Epithelial cell of esophagus (primary cell): ENCODE measurements around the gene SCN2B.

ENCODE experiments used
- DNase-seq: peaks from one replicate; pipeline ENCODE4 v3.0.0; 2010; ENCODE audit warnings: low read depth
- H3K4me3 ChIP-seq: 2 replicates; pipeline ENCODE4 v1.5.1; 2011; ENCODE audit warnings: mild to moderate bottlenecking, low read length, control low read depth
- TF ChIP-seq, protein P1 (sequence below): IDR thresholded peaks from 2 replicates; pipeline ENCODE4 v1.5.1; 2011; ENCODE audit warnings: low read depth, mild to moderate bottlenecking, low read length, control low read depth, inconsistent platforms; ENCODE audit not compliant: insufficient read depth; ENCODE audit errors: missing control alignments

SCN2B gene, protein sequence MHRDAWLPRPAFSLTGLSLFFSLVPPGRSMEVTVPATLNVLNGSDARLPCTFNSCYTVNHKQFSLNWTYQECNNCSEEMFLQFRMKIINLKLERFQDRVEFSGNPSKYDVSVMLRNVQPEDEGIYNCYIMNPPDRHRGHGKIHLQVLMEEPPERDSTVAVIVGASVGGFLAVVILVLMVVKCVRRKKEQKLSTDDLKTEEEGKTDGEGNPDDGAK

DNA sequence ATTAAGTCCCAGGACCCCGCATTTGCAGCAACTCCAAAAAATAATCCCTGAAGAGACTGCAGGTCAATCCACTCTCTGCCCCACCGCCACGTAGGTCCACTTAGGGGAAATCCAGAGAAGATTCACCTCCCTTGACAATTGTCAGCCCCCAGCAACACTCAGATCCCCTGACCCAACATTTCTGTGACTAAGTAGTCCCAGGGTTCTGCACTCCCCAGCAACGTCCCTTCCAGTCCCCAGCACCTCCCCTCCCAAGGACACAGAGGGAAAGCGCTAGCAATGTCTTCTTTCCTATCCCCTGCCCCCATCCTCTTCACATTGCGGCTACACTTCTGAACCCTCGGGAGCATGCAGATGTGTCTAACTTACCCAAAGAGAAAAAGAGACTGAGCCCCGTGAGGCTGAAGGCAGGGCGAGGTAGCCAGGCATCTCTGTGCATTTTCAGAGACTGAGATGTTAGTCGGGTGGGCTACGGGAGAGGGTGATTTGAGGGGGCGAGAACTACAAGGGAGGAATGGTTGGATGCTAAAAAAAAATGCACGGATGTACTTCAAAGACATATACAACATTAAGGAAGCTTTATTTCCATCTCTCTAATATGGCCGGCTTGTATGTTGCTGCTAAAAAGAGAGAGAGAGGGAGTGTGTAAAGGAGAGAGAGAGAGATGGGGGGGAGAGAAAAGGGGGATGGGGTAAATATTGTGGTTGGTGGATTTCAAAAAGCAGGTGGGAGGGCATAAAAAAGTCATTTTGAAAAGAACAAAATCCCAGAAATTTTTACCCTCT, at the start of gene SCN2B:
SCN2B (minus strand) TSS at position 647 of the 785 bp plus-strand sequence; CDS start at position 439, 208 bp downstream.
- peak; percentile 49 for DNase-seq
- no peak within 1 kb of the TSS for H3K4me3 ChIP-seq
- TF ChIP-seq, protein P1, sequence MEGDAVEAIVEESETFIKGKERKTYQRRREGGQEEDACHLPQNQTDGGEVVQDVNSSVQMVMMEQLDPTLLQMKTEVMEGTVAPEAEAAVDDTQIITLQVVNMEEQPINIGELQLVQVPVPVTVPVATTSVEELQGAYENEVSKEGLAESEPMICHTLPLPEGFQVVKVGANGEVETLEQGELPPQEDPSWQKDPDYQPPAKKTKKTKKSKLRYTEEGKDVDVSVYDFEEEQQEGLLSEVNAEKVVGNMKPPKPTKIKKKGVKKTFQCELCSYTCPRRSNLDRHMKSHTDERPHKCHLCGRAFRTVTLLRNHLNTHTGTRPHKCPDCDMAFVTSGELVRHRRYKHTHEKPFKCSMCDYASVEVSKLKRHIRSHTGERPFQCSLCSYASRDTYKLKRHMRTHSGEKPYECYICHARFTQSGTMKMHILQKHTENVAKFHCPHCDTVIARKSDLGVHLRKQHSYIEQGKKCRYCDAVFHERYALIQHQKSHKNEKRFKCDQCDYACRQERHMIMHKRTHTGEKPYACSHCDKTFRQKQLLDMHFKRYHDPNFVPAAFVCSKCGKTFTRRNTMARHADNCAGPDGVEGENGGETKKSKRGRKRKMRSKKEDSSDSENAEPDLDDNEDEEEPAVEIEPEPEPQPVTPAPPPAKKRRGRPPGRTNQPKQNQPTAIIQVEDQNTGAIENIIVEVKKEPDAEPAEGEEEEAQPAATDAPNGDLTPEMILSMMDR = no peak

DNA sequence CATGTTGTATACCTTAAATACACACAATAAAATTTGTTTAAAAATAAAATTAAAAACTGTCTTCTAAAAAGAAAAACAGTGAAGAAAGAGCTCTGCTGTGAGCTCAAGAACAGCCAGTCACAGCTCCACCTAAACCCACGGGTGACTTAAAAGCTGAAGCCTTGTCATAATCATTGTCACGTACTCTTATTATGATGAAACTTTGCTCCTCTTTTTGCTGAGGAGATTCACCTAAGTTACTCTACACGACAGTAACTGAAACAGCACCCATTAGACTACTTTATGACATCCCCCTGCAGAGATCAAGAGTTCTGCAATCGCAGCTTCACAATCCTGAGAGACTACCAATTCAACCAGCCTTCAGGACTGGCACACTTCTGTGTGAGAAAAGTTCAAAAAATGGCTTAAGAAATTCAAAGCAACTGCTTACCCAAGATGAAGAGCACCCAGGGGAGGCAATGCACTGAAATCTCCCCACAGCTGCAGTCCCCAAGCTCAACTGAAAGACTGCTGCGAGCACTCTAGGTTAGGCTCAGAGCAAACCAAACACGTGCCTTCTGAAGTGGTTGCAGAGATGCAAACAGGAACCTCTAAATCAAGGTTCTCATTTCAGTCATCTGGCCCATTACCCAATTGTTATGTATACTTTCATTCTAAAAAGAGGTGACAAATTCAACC, 48.2 kb upstream of the SCN2B start, which contains the start of gene JAML:
JAML (minus strand) TSS at position 501 of the 678 bp plus-strand sequence. CDS start 10,145 bp downstream, outside the sequence.
- TF ChIP-seq, protein P1 = no peak
- DNase-seq = no peak
- H3K4me3 ChIP-seq = no peak within 1 kb of the TSS

DNA sequence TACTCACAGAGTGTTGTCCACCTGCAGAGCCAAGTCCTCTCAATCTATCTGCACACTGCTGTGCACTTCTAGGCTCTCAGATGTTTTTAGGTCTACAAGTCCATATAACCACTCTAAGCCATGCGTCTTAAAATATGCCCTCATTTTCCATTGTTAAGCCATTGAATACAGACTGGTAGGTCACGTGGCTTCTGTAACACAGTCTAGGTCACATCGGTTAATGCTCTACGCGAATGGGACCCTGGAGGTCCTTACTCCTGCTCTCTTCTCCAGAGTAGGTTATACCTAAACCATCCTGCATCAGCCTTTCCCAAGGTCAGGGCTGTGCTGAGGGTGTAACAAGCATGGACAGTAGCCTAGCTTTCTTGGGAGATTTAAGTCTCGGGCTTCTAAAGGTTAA, 47.6 kb upstream of the SCN2B start:
- TF ChIP-seq, protein P1 = no peak
- DNase-seq = no peak
- H3K4me3 ChIP-seq = no peak overlapping the region

DNA sequence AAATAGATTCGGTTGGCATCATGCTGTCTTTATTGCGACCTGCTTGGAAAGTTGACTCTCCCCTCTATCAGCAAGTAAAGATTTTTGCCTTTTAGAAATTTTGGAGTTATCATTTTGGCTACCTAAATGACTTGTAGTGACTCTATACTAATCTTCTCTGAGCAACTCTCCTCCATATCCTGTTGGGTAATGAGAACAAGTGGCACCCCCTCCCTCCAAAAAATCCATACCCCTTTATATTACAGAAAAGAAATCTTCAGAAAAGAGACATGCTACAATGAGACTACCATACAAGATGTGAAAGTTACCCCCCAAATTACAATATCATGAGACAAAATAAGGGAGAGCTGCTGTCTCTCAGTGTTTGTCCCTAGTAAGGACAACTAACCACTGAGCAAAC, 47.1 kb upstream of the SCN2B start:
- DNase-seq = no peak
- H3K4me3 ChIP-seq = no peak overlapping the region
- TF ChIP-seq, protein P1 = no peak

DNA sequence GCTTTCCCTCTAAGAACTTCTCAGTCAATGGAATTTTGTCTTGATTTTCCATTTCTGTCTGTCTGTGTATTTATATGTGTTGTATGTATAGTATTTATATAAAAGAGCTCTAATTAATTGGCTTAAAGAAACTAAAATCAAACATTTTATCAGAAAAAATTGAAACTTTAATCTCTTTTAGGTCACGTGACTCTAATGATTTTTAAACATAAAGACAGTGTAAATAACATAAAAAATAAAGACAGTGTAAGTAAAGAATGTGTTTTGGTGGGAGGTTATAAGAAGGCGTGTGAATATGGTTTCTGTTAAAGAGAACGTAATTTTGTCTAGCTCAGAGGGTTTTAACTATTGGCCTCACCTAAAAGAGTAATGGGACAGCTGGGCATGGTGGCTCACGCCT, 46.0 kb upstream of the SCN2B start:
- DNase-seq = no peak
- H3K4me3 ChIP-seq = no peak overlapping the region
- TF ChIP-seq, protein P1 = no peak

DNA sequence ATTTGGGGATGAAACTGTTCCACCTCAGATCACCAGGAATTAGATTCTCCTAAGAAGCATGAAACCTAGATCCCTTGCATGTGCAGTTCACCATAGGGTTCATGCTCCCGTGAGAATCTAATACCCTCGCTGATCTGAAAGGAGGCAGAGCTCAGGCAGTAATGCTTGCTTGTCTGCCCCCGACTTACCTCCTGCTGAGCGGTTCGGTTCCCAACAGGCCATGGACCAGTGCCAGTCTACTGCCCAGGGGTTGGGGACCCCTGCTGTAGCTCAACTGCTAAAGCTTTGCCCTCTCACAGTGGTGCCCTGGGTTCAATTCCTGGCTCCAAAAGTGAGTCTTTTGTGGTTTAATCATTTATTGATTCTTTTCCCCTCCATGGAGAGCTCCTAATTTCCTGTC, 45.0 kb upstream of the SCN2B start:
- H3K4me3 ChIP-seq = no peak overlapping the region

More for the DNA sequence above, 45.0 kb upstream of the SCN2B start:
- TF ChIP-seq, protein P1 = no peak
- no peak for DNase-seq
